HG02642 (cell line): ENCODE results near the gene GJC1.
"Not testable (repeated sequence)": the region's sequence is repeated elsewhere in the genome, so short reads cannot be mapped to it uniquely, and the experiment has no call there.

ENCODE experiments used
- ATAC-seq: cut with Tn5 transposase; IDR thresholded peaks from one replicate; pipeline ENCODE4 v1.9.1; 2021; ENCODE audit warnings: mild to moderate bottlenecking; ENCODE audit not compliant: unreplicated experiment, poor library complexity

The GJC1 gene

GRCh38 chr17:44846206-44846605 lies 16.1 kb upstream of the GJC1 start:
- no peak for ATAC-seq

- ATAC-seq: no peak
These were observed 14.3 kb upstream of the GJC1 start for GRCh38 chr17:44844390-44844830.

- no peak for ATAC-seq
These were observed 12.7 kb upstream of the GJC1 start for GRCh38 chr17:44842748-44843147.

GRCh38 chr17:44840936-44841335 lies 10.8 kb upstream of the GJC1 start:
- ATAC-seq: no peak

- ATAC-seq: no peak
These were observed 10.2 kb upstream of the GJC1 start for GRCh38 chr17:44840274-44840673.

- ATAC-seq: no peak
These were observed 7.1 kb upstream of the GJC1 start for GRCh38 chr17:44837196-44837595.

GRCh38 chr17:44832805-44833204 lies 2.7 kb upstream of the GJC1 start:
- no peak for ATAC-seq

- ATAC-seq: no peak
These were observed 1.3 kb upstream of the GJC1 start for GRCh38 chr17:44831371-44831770.

GRCh38 chr17:44830359-44831288 lies 537 bp upstream of the GJC1 start:
- no peak for ATAC-seq

GRCh38 chr17:44828919-44829522 lies 1.1 kb downstream of the GJC1 start:
- ATAC-seq: no peak

- ATAC-seq: no peak
These were observed 2.2 kb downstream of the GJC1 start for GRCh38 chr17:44827863-44828262.

- no peak for ATAC-seq
These were observed 3.8 kb downstream of the GJC1 start for GRCh38 chr17:44826123-44826790.

- not testable (repeated sequence) for ATAC-seq
These were observed 4.9 kb downstream of the GJC1 start for GRCh38 chr17:44825236-44825635.

- no peak for ATAC-seq
These were observed 9.4 kb downstream of the GJC1 start for GRCh38 chr17:44820631-44821212.

- ATAC-seq: not testable (repeated sequence)
These were observed 11.6 kb downstream of the GJC1 start for GRCh38 chr17:44818508-44818907.

- no peak for ATAC-seq
These were observed 17.8 kb downstream of the GJC1 start for GRCh38 chr17:44812263-44812662.

GRCh38 chr17:44808656-44809388 lies 21.3 kb downstream of the GJC1 start:
- not testable (repeated sequence) for ATAC-seq

GRCh38 chr17:44808156-44808555 lies 21.9 kb downstream of the GJC1 start:
- no peak for ATAC-seq

GRCh38 chr17:44807817-44808155 lies 22.3 kb downstream of the GJC1 start:
- ATAC-seq: no peak
